GM18868 (cell line): ENCODE measurements around the gene FYTTD1.

ENCODE experiments used
- ATAC-seq: cut with Tn5 transposase; IDR thresholded peaks from one replicate; pipeline ENCODE4 v1.9.1; 2021; ENCODE audit warnings: mild to moderate bottlenecking, moderate library complexity; ENCODE audit not compliant: unreplicated experiment

Gene FYTTD1

DNA sequence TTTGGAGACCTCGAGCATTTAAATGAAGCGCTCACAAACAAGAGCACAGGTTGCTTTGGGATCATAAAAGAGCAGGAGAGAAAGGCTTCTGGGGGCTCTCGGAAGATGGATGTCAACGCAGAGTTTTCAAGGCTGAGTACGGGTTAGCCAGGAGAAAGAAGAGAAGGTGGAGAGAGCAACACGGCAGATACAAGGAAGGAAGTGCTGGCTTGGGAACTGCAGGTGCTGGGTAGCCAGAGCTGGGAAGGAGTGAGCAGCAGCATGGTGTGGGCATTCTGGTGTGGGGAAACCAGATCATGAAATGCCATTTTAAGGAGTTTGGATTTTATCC lies 12.4 kb upstream of the FYTTD1 start:
- ATAC-seq: no peak

DNA sequence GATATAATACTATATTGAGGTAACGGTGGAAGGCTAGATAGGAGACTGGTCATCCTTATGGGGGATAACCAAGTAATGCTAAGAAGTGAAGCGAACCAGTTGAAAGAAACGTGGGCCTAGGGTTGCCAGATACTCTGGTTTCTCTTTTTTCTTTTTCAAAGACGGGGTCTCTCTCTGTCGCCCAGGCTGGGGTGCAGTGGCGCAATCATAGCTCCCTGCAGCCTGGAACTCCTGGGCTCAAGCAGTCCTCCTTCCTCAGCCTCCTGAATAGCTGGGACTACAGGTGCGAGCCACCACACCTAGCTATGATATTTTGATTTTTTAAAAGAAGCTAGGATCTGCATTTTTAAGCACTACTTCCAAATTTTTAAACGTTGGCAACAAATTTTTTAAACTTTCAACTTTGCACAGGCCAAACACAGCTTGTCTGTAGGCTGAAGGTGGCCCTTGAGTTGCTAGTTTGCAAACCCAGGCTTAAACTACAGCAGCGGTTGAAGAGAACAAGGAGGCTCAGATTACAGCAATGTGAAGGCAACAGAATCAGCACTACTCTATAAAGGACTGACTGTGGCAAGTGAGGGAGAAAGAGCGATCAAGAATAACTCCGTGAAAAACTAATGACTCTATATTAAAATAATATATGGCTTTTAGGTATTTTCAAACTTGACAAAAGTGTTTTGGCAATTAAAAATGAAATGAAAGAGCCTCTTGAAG lies 11.8 kb upstream of the FYTTD1 start:
- ATAC-seq: no peak

DNA sequence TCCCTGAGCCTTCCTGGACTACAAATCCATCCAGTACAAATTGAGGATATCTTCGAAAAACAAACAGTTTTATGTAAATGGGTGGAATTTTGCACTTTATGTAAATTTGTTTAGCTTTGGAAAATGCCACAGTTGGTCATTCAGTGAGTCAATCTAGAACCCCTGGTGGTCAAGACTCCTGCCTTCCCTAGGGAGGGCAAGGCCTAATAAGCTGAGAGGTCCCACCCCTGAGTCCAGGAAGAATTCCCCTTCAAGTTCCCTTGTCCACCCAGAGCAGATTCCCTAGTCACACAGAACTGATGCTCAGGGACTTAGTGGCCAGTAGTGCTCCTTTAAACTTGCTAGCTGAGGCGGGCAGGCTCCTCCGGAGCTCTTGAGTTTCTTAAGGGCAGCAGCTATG lies 6.9 kb upstream of the FYTTD1 start:
- ATAC-seq: no peak

DNA sequence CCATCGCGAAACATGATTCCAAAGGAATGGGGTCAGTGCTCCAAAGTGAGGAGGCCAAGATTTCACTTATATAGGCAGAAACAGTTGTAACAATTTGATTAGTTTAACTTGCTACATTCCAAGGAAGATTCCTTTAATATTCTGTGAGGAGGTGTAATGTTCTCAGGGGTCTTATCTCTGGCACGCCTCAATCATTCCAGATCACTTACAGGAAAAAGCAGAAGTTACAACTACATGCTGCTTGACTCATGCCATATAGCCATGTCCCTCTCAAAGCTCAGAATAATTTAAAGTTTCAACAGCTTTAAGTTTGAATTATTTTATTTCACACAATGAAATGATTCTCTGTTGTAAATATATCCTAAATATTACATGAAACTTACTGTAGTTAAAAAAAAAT lies 3.5 kb upstream of the FYTTD1 start:
- no peak for ATAC-seq

DNA sequence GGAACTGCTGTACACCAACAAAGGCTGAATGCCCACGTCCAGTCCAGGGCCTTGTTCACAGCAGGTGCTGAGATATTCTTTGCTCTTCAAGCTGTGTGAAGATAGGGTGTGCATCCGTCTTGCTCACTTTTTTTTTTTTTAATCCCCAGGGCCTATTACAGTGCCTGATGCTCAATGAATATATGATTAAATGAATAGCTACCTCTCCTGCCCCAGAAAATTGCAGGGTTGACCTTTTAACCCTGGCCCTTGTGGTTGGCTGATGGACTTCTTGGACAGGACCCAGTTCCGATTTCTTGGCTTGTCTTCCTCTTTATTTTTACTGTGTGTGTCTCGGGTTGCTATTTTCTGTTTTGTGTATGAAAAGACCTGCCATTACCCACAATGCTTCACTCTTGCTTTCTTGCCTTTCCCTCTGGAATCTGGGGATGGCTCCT lies 2.9 kb upstream of the FYTTD1 start:
- no peak for ATAC-seq

DNA sequence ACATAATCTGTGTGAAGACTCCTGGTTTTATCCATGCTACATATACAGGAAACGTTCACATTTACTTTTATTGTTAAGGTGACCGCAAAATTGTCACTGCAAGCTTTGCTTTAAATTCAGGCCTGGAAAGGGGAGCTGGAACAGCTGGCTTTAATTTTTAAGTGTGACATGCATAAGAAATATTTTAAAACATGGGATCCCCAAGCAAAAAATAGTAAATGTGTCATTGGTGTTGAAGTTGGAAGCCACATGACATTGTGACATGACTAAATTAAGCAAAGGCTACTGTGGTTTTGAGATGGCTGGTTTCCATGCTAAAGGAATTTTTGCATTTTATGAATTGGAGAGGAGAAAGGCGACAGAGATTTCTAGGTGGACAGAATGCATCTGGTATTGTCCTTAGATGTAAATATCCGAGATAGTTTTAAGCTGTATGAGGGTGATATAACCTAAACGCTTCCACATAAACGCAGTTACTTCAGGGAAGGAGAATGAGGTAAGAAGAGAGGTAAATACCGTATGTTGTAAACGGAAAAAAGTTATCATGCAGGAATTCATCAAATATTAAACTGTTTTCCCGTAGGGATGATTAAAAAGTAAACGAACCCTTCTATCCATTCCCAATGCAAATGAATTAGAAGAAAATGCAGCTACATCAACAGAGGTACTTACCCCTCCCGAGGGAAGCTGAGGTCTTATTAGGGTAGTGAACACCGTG lies 927 bp upstream of the FYTTD1 start:
- no peak for ATAC-seq

DNA sequence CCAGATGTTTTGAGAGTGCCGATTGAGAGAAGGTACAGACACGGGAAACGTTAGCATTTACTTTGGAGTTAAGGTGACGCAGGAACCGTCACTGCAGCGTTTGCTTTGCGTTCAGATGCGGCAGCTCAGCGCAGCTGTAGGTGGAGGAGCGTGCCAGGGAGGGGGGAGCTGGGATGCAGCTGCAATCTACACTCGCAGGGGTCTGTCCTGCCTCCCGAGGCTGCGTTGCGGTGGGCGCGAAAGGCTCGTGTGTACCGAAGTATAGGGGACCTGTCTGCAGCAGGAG lies 425 bp upstream of the FYTTD1 start:
- ATAC-seq: peak; percentile 29

DNA sequence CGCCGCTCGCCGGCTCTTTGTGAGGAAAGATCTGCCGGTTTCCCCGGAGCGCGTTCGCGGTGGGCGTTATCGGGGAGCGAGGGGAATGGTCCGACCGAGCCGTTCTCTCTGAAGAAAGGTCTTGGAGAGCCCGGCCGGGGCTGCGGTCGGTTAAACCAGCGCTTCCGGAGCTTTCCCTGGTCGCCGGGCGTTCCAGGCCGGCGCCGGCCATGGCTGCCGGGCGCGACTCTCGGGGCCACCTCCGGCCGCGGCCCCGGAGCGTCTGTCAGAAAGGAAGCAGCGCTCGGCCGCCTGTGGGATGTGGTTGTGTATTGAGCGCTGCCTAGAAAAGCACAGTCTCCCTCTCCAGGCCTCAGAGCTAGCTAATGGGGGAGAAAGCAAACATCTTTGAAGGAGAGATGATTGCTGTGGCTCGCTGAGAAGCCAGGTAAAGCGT lies 731 bp downstream of the FYTTD1 start:
- ATAC-seq: peak; percentile 32

DNA sequence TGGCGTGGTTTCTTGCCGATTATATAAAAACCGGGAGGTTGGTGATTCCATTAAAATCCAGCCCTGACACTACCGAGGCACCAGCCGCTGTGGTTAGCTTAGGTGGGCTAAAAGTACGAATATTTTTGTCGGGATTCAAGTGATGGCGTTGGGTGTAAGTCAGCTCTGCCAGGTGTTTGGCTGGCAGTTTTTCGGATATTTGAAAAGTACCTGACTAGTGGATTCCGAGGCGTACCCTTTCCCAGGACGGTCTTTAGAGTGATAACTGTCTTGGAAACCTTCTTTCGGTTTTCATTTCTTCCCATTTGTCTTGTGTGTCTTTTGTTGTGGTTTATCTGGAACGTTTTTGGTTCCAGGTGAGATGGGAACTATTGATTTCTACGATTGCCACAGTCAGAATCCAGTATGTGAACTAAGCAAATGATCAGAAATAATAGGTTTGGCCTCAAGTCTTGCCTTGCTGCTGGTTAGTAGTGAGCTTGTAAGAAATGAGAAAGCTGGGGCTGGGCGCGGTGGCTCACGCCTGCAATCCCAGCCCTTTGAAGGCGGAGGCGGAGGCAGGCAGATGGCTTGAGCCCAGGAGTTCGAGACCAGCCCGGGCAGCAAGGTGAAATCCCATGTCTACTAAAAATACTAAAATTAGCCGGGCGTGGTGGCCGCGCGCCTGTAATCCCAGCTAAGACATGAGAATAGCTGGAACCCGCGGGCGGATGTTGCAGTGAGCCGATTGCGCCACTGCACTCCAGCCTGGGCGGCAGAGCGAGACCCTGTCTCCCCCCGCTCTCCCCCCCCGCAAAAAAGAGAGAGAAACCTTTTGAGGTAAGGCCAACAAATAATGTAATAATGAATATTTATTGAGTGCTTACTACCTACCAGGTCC lies 1.4 kb downstream of the FYTTD1 start:
- ATAC-seq: no peak

DNA sequence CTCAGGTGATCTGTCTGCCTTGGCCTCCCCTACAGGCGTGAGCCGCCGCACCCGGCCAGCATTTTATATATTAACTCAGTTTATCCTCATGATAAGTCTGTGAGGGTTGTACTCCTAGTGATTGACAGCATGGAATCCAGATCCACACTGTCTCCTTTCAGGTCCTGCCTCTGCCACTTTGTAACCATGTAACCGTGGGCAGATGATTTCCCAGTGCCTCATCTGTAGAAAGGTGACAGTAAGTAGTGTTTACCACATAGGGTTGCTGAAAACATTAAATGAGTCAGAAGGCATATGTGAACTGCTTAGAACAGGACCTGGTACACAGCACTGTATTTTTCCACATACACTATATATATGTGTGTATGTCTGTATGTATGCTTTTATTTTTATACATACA lies 2.4 kb downstream of the FYTTD1 start:
- ATAC-seq: no peak

DNA sequence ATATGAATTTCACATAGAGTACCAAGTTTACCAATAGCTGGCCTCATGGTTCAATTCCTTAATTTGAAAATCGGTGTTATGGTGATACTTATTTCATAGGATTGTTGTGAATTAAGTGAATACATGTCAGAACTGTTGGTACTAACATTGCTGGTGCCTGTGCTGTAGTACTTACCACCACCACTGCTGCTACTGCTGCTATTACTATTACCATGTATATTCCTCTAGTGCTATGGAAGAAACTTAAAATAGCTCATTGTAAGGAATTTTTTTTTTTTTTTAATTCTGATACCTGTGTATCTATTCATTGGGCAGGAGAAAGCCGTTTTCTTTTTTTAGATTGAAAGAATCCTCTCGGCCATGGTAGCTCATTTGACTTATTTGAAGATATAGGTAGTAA lies 3.6 kb downstream of the FYTTD1 start:
- no peak for ATAC-seq

DNA sequence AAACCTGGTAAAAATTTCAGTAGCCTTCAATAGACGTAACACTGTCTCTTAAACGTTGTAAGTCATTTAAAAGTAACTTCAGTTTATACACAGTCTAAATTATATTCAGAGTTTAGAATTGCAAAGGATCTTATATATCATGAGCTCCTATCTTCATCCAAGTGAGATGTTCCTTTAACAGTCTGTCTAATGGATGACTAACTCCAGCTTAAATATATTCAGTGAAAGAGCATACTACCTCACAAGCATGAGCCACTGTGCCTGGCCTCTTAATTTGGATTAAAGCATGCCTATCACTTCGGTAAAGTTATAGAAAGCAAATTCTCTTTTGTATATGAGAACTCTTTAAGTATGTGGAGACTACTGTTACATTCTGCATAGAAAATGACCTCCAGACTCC lies 7.0 kb downstream of the FYTTD1 start:
- ATAC-seq: no peak

DNA sequence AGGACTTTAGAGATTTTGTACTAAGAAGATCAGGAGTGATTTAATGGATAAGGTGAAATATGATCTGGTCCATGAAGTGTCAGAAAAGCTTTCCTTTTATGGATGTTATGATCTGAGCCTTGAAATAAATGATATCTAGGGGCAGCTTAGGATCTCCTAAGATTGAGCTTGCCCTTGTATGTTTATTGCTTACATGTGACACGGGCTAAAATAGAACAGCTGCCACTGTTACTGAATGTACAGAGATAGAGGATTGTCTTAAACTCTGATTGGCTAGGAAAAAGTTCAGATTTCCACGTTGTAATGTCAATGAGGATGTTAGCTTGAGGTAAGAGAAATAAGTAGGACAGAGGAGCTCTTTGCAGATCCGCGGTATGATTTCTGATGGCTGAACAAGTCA lies 8.8 kb downstream of the FYTTD1 start:
- ATAC-seq: no peak

DNA sequence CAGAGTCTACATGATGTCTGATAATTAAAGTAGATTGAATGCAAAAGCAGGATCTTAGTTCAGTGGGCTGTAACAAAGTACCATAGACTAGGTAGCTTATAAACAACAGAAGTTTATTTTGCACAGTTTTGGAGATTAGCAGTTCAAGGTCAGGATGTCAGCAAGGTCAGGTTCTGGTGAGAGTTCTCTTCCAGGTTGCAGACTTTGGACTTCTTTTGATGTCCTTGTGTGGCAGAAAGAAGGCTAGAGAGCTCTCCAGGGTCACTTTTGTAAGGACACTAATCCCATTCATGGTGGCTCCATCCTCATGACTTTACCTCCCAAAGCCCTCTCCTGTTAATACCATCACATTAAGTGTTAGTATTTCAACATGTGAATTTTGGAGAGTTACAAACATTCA lies 12.1 kb downstream of the FYTTD1 start:
- no peak for ATAC-seq

DNA sequence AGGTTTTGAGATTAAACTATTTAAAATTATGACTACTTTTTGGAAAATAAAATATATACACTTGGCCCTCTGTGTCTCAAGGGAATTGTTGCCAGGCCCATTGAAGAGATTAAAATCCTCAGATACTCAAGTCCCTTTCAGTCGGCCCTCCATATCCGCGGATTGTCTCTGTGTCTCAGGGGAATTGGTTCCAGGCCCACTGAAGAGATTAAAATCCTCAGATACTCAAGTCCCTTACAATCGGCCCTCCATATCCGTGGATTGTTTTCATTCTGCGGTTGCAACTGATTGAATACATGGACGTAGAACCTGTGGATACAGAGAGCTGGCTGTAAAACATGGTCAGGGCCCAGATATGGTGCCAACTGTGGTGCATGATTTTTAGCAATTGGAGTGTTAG lies 25.6 kb downstream of the FYTTD1 start:
- no peak for ATAC-seq

DNA sequence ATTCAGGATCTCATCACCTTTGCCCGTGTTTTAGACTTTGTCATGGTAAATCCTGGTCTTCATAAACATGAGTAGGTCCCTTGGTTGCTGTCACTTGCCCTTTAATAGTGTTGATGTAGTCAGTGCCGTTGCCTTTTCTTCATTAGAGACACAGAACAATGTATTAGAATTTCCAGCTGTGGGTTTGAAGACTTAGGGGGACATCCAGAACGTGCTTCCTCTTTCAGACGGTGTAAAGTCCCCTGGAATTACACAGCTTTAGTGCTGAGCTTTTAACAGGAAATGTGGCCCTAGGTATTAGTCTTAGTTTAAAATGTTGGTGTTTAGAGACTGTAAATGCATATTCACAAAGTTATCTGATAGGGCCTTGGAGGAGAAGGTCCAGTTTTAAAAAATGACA lies 32.5 kb downstream of the FYTTD1 start:
- ATAC-seq: peak; percentile 69

DNA sequence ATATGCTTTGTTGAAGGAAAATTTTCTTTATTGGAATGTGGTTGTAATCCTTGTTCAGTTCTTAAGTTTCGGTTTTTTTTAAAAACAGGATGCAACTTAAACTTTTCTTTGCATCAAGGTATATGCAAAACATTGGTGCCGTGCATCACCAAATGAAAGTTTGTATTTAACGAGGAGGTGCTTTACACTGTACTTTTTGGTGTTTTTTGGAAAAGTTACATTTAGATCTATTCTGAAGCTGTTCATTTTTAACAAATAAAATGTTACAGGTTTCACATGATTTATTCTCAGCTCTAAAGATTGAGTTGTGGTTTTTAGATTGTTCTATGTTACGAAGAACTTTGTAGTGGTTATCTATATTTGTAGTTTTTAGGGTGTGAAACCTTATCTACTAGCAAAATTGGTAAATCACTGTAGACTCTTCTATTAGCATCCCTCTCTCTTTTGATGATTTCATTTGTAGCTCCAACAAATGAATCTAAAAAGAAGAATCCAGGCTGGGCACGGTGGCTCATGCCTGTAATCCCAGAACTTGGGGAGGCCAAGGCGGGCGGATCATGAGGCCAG lies 34.4 kb downstream of the FYTTD1 start:
- no peak for ATAC-seq

DNA sequence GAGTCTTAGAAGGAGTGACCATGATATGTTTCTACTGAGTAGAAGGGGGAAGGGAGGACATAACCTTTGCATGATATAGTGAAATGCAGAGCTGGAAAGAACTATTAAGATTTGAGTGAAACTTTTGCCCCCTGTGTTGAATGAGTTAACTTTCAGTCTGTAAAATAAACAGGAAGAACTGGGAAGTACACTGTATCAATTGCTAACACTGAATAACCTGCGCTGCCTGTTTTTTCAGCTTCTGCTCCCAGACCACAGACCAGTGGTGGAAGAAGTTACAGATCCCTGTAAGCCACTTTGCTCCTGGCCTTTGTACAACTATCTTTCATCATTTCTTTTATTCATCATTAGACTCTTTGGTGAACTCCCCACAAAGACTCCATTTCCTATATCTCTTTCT lies 37.7 kb downstream of the FYTTD1 start:
- no peak for ATAC-seq

DNA sequence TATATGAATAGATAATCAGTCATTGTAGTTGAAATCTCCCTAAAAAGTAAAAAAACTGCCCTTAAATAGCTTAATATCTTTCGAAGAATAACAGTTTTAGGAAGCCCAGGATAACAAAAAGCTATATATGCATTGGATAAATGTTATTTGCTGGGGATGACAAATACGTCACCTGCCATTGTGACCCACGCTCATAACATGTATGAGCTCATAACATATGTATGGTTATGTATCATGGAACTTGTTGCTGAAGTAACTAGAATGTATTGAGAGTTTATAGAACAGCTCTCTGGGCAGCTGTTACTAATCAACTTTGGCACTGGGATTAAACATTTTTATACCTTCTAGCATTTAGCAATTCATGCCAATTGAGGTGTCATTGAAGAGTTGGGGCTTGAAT lies 39.6 kb downstream of the FYTTD1 start:
- ATAC-seq: no peak

DNA sequence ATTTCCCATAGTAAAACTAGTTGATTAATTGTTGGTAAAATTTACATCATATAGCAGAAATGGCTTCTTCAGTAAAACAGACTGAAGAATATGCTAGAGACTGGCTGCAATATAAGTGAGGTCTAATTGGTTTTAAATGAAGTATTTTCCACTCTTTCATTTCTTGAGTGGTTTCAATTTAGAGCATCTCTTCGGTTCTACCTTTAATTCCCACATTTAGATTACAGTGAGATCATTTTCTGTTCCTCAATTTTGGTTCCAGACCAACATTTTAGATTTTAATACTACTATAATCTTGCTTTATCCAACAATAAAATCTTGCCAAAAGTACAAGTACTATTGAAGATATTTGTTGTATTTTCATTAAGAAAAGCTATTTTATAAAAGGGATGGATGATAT lies 40.4 kb downstream of the FYTTD1 start:
- ATAC-seq: no peak

DNA sequence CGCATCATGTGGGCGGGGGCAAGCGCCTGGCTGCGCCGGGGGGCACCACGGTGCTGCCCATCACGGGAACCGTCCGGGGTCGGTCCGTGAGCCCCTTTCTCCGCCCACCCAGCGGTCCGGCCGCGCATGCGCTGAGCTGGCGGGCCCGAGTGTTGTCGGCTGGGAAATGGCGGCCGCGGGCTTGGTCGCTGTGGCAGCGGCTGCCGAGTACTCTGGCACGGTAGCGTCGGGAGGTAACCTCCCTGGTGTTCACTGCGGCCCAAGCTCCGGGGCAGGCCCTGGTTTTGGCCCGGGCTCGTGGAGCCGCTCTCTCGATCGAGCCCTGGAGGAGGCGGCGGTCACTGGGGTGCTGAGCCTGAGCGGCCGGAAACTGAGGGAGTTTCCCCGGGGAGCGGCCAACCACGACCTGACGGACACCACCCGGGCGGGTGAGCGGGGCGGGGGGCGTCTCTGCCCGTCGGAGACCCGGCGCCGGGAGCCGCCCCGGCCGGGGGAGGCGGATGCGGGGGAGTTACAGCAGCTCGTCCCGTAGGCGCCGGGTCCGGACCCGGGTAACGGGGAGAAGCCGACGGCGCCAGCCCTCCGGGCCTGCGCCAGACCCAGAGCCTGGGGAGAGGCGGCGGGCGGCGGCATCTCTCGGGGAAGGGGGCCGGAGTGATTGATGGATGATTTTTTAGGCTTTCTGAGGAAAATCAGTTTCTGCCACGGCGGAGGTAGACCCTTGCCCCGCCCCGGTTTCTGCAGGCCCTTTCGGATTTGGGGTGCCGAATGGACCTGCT lies 41.6 kb downstream of the FYTTD1 start, which contains the start of gene LRCH3:
Gene LRCH3, plus strand, starts transcription at position 142 of the 779 bp plus-strand sequence. Its CDS starts 25 bp downstream, at position 167.
- ATAC-seq: peak; percentile 71
